ENCODE measurements around the gene PRDM1.
A peak's percentile ranks its signal among the peaks of the same experiment; 100 is the strongest.

The PRDM1 gene

DNA sequence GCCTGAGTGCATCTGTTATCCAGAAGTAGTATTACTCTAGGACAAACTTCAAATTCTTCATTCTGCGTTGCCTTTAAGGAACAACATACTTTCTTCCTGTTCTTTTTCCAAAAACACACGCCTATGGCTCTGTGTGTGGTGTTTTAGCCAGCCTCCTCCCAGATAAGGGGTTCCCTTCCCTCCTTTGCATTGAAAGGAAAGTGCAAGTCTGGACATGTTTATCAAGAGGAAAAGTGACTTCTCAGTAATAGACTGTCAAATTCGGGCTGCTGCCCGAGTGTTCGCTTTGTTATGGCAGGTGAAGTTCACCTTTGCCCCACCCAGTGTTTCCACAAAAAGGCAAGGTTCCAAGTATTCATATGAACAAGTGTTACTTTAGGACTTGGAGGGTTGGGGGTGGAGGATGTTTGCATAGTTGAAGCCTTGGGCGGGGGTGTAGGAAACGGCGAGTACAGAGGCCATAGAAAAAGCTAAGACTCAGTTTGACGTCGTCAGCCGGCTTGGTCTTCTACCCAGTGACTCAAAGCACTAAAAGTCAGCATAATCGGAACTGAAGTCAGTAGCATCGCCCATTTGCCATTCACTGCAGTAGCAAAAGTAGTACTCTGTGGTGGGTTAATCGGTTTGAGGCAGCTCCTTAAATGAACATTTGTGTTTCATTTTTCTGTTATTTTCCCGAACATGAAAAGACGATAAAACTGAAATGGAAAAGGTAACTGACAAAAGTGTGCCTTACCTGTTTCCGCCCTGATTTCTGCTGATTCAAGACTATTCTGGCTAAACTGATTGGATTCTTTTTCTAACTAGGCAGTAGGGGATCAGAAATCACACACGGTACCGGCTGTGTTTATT lies 12.5 kb downstream of the PRDM1 start:
- peak; percentile 50 for DNase-seq

DNA sequence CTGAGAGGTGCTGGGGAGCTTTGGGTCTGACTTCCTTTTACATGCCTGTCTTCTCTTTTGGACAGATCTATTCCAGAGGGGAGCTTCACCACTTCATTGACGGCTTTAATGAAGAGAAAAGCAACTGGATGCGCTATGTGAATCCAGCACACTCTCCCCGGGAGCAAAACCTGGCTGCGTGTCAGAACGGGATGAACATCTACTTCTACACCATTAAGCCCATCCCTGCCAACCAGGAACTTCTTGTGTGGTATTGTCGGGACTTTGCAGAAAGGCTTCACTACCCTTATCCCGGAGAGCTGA lies 13.1 kb downstream of the PRDM1 start:
- no peak for DNase-seq

DNA sequence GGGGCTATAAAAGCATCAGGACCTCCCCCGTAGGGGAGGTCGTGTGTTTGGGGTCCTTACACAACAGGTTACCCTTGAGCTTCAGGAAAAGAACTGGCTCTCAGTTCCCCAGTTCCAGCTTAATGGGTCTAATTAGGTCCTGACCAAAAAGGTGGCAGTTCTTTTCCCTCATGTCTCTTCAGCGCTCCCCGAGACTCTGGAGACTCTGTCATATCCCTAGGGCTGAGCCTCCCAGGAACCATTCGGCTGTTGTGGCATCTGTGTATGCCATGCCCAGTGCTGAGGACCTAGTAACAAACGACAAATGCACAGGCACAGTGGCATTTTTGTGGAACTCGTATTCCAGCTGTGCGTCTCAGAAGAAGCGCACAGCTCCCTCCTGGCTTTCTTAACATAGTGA lies 14.6 kb downstream of the PRDM1 start:
- no peak for DNase-seq

DNA sequence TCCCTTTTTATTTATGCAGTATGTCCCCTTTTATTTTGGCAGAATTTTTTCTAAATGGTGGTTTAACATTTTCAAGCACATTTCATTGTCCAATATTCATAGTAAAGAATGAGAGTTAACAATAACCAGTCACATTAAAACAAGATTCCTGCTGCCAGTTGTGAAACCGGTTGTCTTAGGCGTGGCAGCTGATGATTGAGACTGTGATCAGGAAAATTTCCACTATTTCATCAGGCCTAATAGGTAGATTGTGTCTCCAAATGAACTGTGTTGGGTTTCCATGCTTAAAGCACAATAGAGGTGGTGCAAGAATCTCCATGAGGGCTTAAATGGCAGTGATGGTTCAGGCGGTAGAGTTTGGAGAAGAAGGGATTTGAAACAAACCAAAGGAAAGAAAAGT lies 15.3 kb downstream of the PRDM1 start:
- no peak for DNase-seq

DNA sequence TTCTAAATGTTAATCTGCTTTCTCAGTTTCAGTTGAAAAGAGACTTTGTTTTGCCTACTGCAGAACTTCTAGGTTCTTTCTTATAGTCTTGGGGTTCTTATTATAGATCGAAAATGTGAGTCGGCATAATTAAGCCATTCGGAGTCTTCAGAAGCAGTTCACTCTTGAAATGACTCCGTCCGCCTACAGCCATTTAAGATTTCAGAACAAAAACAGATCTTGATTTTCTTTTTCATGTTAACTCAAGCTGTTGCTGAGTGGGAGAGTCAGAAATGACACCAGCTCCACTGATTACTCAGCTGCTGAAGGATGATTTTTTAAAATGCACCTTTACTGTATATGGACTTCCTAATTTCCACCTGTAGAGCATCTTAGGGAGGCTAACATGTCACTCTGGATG lies 15.9 kb downstream of the PRDM1 start:
- DNase-seq = no peak

DNA sequence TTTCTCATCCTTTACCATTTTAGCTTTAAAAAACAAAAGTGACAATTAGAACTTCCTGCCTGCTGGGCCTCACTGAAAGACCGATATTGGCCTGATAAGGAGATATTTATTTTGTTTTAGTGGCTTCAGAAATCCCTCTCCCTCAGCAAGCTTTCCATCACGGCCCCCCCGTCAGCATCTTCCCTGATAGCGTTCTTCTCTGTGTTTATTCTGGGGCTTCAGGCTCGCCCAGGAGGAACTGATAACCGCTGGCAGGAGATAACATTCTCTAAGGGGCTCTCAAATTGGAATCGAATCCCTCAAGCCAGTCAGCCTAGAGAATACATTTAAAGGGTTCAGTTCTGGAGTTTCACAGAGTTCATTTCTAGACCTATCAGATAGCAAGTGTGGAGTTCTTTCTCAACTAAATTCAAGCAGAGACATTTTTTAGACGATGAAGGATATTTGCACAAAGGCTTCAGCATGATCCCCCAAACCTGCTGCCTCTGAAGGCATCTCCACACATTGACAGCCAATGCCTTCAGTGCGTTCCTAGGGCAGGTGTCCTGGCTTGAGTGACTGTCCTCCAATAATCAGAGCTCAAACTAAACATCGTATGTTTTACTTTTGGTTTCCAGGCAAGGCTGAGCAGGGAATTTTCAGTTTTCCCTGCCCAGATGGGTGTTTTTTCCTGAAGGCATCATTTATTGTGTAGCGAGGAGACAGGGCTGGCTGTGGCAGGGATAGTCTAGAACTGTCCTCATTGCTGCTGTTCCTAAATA lies 17.0 kb downstream of the PRDM1 start:
- DNase-seq = no peak

DNA sequence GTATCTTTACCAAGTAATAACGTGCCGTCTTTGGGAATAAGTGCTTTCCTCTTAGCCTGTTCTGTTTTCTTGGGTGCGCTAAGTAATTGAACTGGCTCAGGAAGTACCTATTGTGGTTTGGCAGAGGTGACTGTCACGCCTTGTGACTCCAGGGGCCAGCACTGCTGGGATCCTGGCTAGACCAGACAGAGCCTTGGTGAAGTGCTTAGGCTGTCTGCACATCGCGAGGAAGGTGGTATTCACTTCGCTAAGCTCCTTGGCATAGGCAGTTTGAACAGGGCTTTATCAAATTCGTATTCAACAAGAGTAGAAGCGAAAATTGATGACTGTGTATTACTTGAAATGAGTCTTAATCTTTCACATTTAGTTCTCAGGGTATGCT lies 17.6 kb downstream of the PRDM1 start:
- DNase-seq = peak; percentile 53

DNA sequence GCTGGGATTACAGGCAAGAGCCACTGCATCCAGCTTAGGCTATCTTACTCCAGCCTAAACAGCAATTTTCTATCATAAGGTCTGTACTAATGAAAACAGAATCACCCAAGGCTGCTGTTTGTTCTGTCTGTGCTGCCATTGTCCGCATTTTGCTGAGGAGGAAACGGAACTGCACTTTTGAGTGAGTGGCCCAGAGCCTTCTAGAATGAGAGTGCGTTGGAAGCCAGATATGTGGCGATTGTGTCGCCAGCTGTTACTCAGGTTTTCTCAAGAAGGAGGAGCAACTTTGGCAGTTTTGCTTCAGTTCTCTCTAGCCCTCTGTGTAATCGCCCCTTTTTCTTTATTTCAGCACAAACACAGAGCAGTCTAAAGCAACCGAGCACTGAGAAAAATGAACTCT lies 18.3 kb downstream of the PRDM1 start:
- no peak for DNase-seq

DNA sequence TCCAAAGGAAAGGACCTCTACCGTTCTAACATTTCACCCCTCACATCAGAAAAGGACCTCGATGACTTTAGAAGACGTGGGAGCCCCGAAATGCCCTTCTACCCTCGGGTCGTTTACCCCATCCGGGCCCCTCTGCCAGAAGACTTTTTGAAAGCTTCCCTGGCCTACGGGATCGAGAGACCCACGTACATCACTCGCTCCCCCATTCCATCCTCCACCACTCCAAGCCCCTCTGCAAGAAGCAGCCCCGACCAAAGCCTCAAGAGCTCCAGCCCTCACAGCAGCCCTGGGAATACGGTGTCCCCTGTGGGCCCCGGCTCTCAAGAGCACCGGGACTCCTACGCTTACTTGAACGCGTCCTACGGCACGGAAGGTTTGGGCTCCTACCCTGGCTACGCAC lies 18.8 kb downstream of the PRDM1 start:
- DNase-seq = no peak

DNA sequence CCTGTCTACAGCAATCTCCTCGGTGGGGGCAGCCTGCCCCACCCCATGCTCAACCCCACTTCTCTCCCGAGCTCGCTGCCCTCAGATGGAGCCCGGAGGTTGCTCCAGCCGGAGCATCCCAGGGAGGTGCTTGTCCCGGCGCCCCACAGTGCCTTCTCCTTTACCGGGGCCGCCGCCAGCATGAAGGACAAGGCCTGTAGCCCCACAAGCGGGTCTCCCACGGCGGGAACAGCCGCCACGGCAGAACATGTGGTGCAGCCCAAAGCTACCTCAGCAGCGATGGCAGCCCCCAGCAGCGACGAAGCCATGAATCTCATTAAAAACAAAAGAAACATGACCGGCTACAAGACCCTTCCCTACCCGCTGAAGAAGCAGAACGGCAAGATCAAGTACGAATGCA lies 19.4 kb downstream of the PRDM1 start:
- DNase-seq = no peak

DNA sequence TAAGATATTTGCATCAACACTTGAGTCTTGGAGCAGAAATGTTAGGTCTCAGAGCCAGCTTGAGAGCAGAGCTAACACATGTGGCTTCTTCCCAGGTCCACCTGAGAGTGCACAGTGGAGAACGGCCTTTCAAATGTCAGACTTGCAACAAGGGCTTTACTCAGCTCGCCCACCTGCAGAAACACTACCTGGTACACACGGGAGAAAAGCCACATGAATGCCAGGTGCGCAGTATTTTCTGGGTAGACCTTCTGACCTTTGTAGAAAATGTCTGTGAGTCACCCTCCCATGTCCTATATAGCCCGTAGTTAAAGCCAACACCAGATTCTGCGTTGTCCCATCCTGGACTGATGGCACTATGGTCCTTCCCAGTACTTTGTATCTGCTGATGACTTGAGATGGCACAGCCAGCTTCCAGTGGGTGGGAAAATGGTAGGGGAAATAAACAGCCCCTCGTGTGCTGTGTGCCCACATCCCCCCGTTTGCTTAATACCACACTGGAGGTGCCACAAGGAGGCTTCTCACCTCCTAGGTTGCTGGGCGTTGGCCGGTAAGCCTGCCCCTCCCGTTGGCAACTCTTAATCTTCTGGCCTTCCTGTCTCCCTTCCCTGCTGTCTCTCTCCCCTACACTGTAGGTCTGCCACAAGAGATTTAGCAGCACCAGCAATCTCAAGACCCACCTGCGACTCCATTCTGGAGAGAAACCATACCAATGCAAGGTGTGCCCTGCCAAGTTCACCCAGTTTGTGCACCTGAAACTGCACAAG lies 20.3 kb downstream of the PRDM1 start:
- no peak for DNase-seq

DNA sequence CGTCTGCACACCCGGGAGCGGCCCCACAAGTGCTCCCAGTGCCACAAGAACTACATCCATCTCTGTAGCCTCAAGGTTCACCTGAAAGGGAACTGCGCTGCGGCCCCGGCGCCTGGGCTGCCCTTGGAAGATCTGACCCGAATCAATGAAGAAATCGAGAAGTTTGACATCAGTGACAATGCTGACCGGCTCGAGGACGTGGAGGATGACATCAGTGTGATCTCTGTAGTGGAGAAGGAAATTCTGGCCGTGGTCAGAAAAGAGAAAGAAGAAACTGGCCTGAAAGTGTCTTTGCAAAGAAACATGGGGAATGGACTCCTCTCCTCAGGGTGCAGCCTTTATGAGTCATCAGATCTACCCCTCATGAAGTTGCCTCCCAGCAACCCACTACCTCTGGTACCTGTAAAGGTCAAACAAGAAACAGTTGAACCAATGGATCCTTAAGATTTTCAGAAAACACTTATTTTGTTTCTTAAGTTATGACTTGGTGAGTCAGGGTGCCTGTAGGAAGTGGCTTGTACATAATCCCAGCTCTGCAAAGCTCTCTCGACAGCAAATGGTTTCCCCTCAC lies 21.0 kb downstream of the PRDM1 start:
- DNase-seq = no peak

DNA sequence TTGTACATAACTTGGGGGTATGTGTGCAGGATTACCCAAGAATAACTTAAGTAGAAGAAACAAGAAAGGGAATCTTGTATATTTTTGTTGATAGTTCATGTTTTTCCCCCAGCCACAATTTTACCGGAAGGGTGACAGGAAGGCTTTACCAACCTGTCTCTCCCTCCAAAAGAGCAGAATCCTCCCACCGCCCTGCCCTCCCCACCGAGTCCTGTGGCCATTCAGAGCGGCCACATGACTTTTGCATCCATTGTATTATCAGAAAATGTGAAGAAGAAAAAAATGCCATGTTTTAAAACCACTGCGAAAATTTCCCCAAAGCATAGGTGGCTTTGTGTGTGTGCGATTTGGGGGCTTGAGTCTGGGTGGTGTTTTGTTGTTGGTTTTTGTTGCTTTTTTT lies 22.0 kb downstream of the PRDM1 start:
- DNase-seq = no peak

DNA sequence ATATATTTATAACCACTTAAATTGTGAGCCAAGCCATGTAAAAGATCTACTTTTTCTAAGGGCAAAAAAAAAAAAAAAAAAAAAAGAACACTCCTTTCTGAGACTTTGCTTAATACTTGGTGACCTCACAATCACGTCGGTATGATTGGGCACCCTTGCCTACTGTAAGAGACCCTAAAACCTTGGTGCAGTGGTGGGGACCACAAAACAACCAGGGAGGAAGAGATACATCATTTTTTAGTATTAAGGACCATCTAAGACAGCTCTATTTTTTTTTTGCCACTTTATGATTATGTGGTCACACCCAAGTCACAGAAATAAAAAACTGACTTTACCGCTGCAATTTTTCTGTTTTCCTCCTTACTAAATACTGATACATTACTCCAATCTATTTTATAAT lies 22.9 kb downstream of the PRDM1 start:
- DNase-seq = no peak

DNA sequence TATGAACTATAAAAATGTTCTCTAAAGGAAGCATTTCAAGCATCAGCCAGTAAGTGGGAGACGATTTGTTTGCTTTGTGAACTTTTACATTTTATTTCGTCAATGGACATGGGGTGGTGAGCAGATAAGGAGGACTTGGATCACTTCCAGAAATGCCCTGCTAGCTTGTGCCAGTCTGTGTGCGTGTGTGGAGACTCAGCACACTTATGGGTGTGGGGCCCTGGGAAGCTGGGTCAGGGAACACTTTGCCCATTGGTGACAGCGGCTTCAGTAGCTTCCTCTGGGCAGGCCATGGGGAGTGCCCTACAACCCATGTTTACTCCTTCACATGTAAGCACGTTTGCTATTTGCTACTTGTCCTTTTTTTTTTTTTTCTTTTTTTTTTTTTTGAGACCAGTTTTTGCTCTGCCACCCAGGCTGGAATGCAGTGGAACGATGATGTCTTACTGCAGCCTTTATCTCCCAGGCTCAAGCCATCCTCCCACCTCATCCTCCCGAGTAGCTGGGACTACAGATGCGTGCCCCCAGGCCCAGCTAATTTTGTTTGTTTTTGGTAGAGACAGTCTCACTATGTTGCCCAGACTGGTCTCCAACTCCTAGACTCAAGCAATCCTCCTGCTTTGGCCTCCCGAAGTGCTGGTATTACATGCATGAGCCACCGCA lies 24.2 kb downstream of the PRDM1 start:
- DNase-seq = no peak

DNA sequence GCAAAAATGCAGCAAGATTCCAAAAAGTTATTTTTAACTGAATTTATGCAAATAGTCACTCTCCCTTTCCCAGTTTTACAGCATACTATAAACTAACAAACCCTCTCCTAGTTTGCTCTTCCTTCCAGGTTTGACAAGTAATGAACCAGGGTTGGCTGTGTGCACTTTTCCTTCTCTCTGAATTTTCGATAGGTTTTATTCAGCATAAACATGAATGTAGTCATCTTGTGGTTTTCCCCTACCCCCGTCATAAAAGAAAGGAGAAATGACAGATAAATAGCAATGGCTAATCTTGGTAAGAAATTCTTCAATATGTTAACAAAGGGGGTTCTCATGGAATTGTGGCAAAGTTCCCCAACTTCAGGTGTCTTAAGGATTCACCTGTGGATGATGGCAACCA lies 26.3 kb downstream of the PRDM1 start:
- DNase-seq = no peak

DNA sequence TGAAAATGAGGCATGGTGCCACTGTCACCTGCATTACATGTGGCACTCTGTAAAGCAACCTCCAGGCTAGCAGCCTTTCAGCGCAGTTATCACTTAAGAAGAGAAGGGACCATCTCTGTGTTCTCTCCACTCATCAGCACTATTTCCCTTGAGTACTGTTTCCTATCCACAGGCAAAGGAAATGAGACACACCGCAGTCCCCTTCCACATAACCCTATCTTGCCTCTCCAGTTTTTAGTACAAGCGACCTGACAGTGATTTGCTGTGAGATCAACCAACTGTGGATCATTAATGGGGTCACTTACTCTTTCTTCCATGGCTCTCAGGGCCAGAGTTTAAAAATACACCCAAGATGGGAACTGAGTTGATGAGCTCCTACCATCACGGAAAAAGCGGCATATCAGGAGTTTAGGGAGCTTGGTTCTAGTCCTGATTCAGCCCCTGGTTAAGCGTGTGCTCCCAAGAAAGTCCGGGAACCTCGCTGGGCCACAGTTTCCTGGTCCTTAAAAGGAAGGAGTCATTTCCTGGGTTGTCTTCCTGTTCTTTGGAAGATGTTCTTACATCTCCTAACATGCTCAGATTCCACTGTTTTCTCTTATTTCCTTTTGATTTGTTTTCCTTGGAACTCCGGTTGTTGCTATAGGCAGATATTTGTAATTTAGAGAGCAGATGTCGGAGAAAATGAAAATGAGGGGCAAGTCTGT lies 27.3 kb downstream of the PRDM1 start:
- no peak for DNase-seq

DNA sequence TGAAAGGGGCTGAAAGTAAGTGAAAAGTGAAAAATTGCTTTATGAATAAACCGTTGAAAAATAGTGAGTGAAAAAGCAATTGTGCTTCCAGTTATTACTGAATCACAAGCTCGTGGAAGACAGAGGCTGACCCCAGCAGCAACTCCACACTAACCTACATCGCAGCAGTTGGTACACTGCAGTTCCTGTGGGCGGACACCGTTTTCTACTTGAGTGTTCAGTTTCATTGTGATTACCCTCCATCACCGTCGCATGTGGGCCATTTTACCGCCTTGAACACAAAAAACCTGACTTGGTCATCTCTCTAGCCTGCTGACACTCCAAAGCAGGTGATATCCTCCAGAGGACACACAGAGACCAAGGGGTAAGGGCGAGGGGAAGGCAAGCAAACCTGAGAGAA lies 28.4 kb downstream of the PRDM1 start:
- no peak for DNase-seq

DNA sequence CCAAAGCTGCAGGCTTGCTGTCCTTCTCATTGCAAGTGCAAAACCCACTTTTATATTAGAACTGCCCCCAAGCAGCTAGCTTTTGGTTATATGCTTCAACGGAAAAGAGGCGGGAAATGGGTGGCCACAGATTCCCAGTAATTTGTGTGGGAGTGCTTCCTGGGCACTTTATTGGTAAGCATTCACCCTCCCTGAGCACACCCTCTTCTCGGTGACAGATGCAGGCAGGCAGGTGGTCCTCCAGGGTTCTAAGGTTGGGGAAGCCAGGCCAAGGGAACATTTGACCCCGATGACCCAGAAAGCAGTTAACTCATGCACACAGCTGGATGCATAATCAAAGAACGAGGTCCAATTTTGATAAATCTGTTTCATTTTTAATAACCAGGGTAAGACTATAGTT lies 29.1 kb downstream of the PRDM1 start:
- no peak for DNase-seq

DNA sequence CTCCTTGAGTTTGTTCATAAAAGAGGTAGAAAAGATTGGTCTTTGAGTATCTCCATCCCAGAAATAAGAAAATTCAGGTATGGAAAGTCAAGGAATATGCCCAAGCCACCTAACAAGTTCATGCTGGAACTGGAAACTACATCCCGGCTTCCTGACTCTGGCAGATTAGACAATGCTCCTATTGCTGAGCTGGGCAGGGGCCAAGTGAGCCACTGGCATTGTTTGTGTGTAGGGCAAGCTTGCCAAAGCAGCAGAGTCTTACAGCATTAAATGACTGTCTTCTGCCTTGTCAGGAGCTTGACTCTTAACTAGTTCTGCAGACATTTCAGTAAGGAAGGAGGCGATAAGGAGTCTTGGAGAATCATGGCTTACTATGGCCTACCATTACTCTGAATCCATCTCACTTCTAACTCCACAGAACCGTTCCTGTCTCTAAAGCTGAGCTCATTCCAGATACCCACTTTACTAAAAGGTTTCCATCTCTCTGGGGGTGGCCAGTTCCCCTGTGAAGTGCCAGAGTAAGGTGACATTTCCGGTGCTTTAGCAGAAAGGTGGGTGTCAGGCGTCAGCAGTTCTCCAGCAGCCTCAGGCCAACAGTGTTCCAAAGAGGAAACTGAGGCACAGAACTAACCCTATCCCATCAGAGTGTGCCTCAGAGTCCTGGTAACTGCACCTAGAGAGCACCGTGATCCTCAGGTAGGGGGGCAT lies 30.1 kb downstream of the PRDM1 start:
- DNase-seq = no peak

DNA sequence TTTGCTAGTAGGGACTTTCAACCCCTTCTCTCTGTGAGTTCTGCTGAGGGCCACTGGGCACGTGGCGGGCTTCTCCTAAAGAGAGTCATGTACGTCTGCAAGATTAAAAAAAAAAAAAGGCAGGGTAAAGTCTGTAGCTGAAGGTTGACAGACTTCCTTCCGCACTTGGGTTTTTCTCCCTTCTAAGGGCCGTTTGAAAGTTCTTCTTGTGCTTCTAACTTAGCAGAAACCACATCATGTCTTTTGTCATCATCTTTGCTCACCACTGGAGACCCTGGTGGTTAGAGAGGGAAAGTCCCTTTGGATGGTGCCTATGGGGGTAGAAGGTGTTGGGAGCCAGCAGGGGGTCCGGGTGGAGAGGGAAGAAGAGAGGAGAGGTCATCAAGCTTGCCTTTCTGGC lies 31.4 kb downstream of the PRDM1 start:
- peak; percentile 54 for DNase-seq
